Inferior parietal cortex (tissue), 1 donor: Measurements from ENCODE around the gene CREB5.
"Not testable (repeated sequence)": the region's sequence is repeated elsewhere in the genome, so short reads cannot be mapped to it uniquely, and the experiment has no call there.

Experiments used
- DNase-seq: peaks from one replicate; pipeline ENCODE4 v3.0.0-alpha.2; 2016; ENCODE audit errors: extremely low spot score

CREB5 gene, protein sequence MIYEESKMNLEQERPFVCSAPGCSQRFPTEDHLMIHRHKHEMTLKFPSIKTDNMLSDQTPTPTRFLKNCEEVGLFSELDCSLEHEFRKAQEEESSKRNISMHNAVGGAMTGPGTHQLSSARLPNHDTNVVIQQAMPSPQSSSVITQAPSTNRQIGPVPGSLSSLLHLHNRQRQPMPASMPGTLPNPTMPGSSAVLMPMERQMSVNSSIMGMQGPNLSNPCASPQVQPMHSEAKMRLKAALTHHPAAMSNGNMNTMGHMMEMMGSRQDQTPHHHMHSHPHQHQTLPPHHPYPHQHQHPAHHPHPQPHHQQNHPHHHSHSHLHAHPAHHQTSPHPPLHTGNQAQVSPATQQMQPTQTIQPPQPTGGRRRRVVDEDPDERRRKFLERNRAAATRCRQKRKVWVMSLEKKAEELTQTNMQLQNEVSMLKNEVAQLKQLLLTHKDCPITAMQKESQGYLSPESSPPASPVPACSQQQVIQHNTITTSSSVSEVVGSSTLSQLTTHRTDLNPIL

DNA sequence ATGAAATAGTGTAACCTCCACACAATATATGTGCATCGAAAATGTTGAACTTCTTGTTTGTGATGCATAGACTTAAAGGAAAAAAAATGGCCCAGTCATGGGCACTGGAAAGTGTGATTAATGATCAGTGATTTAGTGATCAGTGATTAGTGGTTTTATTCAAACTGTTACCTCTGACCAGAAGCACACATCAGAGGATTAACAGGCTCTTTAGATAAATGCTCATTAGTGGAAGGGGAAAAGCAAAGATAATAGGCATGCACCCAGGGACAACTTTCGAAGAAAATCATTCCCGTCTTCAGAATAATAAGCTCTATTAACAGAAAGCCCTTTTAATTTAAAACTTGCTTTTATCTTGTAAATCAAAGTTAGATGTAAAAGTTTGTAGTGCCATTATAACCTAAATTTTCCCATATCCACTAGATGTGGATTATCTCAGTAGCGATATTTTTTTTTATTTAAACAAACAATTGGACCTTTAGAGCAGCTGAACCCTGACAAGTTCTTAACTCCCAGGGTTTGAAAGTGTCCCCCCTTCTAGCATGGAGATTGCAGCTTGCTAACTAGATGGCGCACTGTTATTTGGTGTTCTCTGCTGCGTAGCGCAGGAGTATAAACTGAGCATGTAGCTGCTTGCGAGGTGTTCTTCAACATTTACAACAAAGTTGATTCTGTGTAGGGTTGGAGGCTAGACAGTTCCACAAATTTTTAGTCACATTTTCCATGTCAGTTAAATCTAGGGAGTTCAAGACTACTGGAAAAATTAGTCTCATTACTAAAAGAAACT, at the start of gene CREB5:
TSS of gene CREB5 (plus strand) at position 643 of the 787 bp plus-strand sequence. CDS start 397 bp downstream, outside the sequence.
- peak; percentile 80 for DNase-seq

DNA sequence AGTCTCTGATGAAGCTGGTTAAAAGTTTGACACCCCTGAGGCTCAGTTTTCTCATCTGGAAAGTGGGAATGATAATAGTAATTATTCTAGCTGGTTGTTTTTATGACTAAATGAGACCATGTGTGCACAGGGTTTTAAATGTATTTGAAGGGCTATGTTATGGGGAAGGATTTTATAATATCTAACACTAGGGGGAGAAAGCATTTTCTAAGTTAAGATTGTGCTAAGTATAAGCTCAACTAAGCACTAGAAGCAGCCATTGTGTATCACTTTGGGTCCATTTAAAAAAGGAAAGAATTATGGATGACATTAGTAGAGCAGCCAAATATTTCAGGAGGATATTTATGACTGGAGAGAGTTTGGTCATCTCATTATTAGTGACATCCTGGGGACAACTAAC, 49.5 kb upstream of the CREB5 start:
- DNase-seq = no peak

DNA sequence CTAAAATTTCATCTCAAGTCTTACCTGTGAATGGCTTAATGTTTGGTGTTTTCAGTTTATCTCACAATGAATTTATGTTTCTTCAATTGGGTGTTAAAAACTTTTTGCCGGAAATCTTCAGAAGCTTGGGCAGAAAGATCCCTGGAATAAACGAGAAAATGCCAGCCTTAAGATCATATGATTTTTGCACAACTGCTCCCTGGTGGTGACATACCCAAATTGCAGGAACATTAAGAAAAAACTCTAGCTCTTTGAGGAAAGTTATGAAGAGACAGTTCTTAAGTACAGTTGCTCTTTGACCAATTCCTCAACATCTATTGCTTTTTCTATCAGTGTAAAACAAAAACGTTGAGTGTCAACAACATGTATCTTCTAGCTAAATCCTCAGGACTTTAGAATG, 48.2 kb upstream of the CREB5 start:
- DNase-seq = no peak

DNA sequence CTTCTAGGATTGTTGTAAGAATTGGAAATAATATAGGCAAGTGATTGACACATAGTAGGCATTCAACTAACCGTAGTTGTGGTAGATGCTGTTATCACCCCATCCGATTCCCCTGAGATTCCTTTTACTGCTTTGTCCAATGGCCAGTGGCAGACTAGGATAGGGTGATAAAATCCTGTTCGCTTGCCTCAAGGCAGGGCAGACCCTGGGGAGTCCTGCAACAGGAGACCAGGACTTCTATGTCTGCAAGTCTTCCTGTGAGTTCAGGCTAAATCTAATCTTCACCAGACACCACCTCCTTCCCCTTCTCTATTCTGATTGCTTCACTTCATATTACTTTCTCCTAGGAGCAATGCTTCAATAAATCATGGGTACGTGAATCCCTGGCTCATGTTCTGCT, 42.8 kb upstream of the CREB5 start:
- no peak for DNase-seq

DNA sequence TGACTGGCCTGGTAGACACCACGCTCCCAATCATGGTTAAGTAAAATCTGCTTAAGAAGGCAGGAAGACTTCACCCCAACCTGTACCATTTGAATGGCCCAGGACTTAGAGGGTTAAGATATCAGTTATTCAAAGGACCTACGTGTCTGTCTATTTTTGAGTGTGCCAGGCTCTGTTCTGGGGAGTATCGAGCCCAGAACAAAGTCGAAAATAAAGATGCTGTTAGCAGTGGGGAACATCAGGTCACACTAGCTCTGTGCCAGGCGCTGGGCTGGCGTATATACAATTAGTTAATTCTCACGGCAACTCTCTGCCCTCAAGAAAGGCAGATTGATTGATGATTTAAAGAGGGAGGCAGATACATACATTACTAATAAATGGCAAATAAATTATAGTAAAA, 40.5 kb upstream of the CREB5 start:
- no peak for DNase-seq

DNA sequence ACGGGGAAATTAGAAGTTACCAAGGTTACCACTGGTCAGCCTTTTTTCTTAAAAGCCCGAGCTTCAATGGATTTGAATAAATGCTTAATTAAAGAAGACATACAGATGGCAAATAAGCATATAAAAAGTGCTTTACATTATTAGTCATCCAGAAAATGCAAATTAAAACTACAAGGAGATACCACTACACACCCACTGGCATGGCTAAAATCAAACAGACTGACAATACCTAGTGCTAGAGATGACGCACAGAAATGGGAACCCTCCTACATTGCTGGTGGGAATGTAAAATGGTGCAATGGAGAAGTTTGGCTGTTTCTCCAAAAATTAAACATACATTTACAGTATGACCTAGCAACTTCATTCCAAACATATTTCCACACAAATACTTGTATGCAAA, 38.3 kb upstream of the CREB5 start:
- no peak for DNase-seq

DNA sequence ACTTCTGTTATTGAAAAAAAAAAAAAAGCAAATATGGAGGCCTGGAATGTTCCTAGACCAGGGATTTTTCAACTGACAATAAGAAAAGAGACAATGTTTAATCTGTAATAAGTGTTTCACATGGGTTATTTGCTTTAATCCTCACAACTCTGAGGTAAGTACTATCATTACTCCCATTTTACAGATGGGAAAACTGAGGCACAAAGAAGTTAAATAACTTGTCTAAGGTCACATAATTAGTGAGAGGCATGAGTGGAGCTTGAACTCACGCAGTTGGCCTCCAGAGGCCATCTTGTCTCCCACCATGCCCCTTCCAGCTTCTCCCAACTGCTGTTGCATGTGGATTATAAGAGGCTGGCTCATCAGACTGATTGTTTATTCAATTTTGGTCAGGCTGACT, 36.6 kb upstream of the CREB5 start:
- no peak for DNase-seq

DNA sequence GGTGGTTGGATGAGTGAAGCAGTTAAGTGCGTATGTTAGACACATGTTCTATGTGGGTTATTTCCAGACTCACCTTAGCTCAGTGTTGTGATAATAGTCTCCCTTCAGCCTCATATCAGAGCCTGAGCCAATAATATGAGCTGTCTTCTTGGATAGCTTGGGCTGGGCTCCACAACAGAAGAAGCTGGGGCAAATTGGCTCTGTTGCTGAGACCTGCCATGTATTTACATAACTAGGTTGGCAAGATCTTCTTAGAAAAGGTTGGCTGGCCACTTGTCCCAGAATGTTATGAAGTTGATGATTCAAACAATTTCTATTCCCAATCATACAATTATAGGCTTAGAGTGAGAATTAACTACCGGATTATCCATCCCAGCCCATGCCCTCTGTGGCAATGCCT, 35.7 kb upstream of the CREB5 start:
- no peak for DNase-seq

DNA sequence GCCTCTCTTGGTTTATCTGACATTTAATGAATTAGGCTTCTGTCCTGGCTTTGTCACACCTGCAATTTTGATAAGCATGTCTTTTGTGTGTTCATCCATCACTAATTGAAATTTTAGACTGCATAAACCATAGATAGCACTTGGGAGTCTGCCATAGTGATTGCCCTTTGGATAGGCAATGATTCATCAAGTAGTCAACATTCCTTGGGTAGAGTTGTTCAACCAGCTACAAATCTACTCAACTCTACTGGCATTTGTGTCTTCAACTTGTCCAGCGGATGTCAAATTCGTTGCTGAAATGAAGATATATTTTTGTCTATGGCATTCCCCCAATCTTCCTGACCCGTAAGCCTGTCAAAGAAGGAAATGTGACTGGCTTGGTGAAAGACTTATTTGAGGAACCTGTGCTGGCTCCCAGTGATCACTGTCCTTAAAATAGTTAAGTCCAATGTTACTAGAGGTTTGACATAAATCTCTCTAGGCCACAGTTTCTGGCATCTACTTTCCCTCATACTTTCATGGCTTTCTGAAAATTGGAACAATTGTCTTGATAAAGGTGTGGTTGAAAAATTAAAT, 33.7 kb upstream of the CREB5 start:
- no peak for DNase-seq

DNA sequence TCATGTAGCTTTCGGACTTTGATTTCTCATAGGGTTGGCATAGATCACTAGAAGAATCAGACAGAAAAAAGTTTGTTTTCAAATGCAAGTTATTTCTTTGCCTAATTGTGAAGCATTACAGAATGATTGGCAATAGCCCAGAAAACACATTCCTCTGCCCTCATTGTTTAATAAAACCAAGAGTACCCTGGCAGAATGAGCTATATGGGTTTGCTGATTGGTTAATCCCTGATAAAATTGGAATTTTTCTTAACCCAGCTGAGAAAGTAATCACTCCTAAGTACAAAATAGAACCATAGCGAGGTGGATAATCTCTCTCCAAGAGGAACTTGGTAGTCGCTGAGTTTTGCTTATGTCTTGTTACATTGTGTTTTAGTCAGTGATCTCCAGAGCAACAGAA, 30.9 kb upstream of the CREB5 start:
- DNase-seq = no peak

DNA sequence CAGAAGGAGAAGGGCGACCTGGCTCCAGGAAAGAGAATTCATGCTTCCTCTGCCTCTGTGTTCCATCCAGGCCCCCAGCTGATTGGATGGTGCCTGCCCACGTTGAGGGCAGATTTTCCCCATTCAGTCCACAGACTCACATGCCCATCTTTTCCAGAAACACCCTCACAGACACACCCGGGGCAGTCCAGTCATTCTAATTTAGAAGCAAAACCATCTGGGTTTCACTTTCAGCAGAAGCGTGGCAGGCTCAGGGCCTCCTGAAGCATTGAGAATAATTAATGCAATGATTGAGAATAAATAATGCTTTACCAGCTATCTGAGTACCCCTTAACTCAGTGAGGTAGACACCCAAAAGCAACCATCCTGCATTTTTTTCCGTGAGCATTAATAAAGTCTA, 30.2 kb upstream of the CREB5 start:
- DNase-seq = no peak

DNA sequence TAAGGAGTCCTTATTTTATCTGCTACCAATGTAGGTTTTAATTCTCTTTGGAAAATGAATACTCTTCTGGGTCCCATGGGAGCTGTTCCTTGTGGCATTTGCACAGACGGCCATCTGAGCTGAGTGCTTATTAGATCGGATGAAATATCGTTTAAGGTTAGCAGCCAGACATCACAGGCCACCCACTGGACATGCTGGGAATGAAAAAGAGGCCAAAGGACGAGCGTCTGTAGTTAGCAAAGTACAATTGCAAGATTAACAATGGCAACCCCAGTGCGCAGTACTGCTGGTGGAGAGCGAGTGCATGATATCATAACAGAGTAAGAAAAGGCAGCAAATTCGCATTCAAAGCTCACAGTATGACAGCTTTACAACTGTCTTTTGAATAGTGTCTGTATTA, 28.3 kb upstream of the CREB5 start:
- no peak for DNase-seq

DNA sequence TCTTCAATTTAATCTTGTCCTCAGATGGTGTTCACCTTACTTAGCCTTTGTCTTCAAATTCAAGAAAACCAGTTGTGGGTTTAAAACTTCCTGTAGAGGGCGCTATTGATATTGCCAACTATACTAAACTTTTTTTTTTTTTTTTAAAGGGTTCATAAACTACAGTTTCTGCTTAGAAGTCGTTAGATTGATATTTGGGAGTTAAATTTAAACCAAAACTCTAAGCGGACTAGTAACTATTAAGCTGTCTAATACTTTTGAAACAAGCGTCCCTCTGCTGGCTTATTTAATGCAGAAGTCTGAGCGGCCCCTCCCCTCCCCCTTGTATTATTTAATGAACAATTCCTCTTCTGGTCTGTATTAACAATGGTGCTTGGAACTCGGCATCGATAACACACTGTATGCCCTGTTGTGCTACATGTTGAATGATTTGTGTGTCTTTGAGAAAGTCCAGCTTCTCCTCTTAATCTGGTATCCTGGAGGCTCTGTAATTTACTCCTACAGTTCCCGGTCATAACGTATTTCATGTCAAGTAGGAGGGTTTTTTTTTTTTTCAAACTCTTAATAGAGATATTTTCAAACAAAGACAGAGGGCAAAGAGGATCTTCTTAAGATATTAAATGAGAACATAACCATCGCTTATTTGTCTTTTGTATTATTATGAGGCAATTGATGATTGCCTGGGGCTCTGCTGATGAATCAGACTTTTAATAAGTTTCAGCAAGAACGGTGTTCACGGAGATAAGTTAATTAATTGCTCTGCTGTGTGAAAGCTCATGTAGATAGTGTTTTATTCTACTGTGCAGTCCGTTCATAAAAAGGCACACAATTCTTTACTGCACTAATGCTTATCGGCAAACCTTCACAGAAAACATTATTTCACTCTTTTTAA, 22.6 kb upstream of the CREB5 start:
- peak; percentile 90 for DNase-seq

DNA sequence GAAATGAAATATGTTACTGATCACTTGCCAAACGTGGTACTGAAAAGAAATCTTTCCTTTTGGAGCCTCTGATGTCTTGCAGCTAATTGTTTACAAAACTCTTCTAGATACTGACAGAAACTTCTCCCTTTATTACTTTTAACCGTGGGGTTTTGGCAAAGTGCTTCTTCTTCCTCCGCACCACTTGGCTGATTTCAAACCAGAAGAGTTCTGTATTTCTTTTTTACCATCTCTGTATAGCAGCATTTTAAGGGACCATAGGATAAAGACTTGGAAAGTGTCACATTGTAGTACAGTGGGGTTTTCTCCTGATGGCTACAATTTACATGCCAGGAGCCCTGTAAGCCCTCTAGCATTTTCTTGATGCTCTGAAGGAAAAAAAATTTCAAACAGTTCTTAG, 21.9 kb upstream of the CREB5 start:
- DNase-seq = no peak

DNA sequence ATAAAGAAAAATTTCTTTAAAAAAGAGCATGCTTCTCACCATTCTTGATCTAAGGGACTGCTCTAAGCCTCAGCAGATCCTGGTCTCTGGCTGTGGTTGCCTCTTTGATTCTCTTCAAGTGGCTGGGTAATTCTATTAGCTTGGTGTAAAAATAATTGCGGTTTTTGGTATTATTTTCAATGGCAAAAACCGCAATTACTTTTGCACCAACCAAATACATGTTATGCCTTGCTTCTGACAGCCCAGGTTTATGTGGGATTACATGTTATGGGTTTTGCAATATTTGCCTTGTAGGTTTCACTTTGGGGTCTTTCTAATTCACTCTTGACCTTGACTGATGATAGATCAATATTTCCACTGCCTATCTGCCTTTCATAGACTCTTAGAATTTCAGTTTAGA, 20.0 kb upstream of the CREB5 start:
- no peak for DNase-seq

DNA sequence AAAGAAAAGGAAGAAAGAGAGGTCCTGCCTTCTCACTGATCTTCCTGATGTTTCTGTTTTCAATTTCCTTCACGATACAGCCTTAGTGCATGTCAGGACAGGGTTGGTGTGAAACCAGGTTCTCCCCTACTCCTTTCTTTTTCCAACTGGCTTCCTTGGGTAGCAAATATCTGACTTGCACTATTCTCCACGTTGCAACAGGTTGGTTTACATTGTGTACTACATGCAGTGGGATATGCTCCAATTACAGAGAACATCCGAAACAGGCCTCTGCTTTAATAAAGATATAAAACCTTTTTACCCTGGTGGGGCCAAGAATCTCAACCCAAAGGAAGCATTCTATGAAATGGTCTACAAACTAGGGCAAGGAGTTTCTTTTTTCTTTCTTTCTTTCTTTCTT, 16.9 kb upstream of the CREB5 start:
- no peak for DNase-seq

DNA sequence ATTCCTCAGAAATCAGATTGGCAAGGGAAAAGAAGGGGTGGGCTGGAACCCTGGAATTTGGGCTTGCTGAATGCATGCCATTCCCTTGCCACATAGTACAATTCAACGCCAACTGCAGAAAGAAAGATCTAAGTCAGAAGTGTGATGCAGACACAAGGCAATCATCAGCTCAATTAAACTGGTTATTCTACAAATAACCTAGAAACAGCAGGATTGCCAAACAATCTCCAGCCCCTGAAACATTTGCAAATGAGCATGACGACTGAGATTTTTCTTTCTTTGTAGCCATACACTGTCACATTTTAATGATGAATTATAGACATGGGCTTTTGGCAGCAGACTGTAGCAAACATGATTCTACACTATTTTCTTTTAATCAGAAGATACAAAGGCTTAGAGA, 16.5 kb upstream of the CREB5 start:
- DNase-seq = no peak

DNA sequence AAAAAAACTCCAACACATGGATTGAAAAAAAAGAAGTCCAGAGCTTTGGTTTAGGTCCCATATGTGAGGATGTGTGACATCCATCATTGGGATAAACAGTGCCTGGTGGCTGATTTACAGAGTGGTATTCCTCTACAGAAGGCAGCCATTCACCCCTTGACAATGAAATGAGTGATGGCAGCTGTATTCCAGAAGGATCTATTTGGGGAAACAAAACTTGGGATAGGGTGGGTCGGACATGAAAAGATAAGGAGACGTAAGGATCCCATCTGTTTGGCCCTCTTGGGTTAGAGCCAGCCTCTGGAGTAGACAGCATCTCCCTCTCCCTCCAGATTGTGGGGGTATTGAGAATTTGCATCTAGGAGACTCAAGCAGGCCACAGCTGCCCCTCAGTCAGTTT, 15.2 kb upstream of the CREB5 start:
- DNase-seq = no peak

DNA sequence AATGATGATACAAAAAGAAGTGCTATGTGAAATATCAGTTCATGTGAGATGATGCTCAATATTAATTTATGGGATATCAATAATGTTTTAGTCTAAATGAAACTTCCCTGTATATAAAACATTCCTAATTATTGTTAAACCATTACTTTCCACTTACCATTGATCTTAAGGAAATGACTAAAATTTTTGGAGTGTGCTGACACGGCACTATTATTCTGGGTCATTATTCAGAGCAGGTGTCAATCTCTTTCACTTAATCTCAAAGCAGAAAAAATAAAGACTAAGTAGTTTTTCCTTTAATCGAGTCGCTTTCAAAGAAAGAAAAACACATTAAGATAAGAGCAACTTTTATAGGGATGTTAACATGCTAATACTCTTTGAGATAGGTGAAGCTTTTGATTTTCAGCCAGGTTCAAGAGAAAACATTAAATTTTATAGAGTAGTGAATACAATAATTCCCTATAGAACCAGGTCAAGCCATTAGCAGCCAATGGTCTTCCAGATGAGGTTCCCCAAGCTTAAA, 11.4 kb upstream of the CREB5 start:
- no peak for DNase-seq

DNA sequence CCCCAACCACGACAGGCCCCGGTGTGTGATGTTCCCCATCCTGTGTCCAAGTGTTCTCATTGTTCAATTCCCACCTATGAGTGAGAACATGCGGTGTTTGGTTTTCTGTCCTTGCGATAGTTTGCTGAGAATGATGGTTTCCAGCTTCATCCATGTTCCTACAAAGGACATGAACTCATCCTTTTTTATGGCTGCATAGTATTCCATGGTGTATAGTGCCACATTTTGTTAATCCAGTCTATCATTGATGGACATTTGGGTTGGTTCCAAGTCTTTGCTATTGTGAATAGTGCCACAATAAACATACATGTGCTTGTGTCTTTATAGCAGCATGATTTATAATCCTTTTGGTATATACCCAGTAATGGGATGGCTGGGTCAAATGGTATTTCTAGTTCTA, 10.8 kb upstream of the CREB5 start:
- DNase-seq = not testable (repeated sequence)

DNA sequence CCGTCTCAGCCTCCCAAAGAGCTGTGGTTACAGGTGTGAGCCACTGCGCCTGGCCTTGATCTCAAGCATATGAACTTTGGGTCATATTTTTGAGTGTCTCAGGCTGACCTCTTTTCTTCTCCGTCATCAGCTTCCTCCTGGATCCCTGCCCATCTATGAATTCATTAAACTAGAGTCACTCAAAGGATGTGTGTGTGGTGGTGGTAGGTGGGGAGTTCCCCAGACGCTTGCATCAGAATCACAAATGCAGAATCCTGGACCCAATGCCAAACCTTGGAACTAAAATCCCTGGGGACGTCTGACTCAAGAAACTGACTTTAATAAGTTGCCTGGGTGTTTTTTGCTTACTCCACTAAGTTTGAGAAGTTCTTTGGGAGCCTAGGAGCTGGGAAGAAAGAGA, 6.7 kb upstream of the CREB5 start:
- DNase-seq = no peak
